NCI-H2227 (cell line): ENCODE measurements around the gene TRPM3.
"Not testable (repeated sequence)": the region's sequence is repeated elsewhere in the genome, so short reads cannot be mapped to it uniquely, and the experiment has no call there.

Experiments used
- DNase-seq: peaks from one replicate; lab custom pipeline; 2025; ENCODE audit not compliant: unreplicated experiment; lab: John Stamatoyannopoulos, UW

TRPM3 gene

GRCh38 chr9:70678153-70678552 is 443.3 kb downstream of the TRPM3 start:
- DNase-seq = no peak

- no peak for DNase-seq
Measured at GRCh38 chr9:70677055-70677735, 444.2 kb downstream of the TRPM3 start.

- DNase-seq = peak; percentile 14
Measured at GRCh38 chr9:70675868-70676370, 445.5 kb downstream of the TRPM3 start.

GRCh38 chr9:70673844-70674243 is 447.6 kb downstream of the TRPM3 start:
- DNase-seq = no peak

GRCh38 chr9:70672161-70672649 is 449.2 kb downstream of the TRPM3 start:
- no peak for DNase-seq

GRCh38 chr9:70668751-70669150 is 452.7 kb downstream of the TRPM3 start:
- no peak for DNase-seq

GRCh38 chr9:70658765-70659164 is 462.7 kb downstream of the TRPM3 start:
- DNase-seq = no peak

- DNase-seq = no peak
Measured at GRCh38 chr9:70656281-70656680, 465.1 kb downstream of the TRPM3 start.

- DNase-seq = no peak
Measured at GRCh38 chr9:70654144-70654543, 467.3 kb downstream of the TRPM3 start.

GRCh38 chr9:70644627-70645026 is 476.8 kb downstream of the TRPM3 start:
- DNase-seq = not testable (repeated sequence)

- no peak for DNase-seq
Measured at GRCh38 chr9:70642341-70642740, 479.1 kb downstream of the TRPM3 start.

- DNase-seq = no peak
Measured at GRCh38 chr9:70641631-70642030, 479.8 kb downstream of the TRPM3 start.

- no peak for DNase-seq
Measured at GRCh38 chr9:70641031-70641430, 480.4 kb downstream of the TRPM3 start.

- peak; percentile 64 for DNase-seq
Measured at GRCh38 chr9:70639853-70640814, 481.3 kb downstream of the TRPM3 start.

GRCh38 chr9:70635790-70636189 is 485.6 kb downstream of the TRPM3 start:
- DNase-seq = no peak

GRCh38 chr9:70634696-70635095 is 486.7 kb downstream of the TRPM3 start:
- no peak for DNase-seq

GRCh38 chr9:70630971-70631370 is 490.4 kb downstream of the TRPM3 start:
- DNase-seq = no peak

- DNase-seq = peak; percentile 17
Measured at GRCh38 chr9:70629080-70629685, 492.2 kb downstream of the TRPM3 start.

- DNase-seq = no peak
Measured at GRCh38 chr9:70625078-70625477, 496.3 kb downstream of the TRPM3 start.

GRCh38 chr9:70618784-70619183 is 502.6 kb downstream of the TRPM3 start:
- DNase-seq = no peak
